AG09309 (cell line): Measurements from ENCODE around the gene DNAH10.
"Not testable (repeated sequence)": the region's sequence is repeated elsewhere in the genome, so short reads cannot be mapped to it uniquely, and the experiment has no call there.

Experiments used
- DNase-seq: peaks from one replicate; pipeline ENCODE4 v3.0.0-alpha.2; 2010; ENCODE audit warnings: low read depth
- H3K4me3 ChIP-seq: 2 replicates; pipeline ENCODE4 v1.5.1; 2011; ENCODE audit warnings: mild to moderate bottlenecking, low read depth, low read length, moderate library complexity; ENCODE audit not compliant: control insufficient read depth
- TF ChIP-seq, protein P1 (sequence below): IDR thresholded peaks from 2 replicates; pipeline ENCODE4 v1.5.1; 2011; ENCODE audit warnings: mild to moderate bottlenecking, low read depth, low read length, inconsistent platforms; ENCODE audit not compliant: insufficient read depth, control insufficient read depth; ENCODE audit errors: missing control alignments

Gene DNAH10

DNA sequence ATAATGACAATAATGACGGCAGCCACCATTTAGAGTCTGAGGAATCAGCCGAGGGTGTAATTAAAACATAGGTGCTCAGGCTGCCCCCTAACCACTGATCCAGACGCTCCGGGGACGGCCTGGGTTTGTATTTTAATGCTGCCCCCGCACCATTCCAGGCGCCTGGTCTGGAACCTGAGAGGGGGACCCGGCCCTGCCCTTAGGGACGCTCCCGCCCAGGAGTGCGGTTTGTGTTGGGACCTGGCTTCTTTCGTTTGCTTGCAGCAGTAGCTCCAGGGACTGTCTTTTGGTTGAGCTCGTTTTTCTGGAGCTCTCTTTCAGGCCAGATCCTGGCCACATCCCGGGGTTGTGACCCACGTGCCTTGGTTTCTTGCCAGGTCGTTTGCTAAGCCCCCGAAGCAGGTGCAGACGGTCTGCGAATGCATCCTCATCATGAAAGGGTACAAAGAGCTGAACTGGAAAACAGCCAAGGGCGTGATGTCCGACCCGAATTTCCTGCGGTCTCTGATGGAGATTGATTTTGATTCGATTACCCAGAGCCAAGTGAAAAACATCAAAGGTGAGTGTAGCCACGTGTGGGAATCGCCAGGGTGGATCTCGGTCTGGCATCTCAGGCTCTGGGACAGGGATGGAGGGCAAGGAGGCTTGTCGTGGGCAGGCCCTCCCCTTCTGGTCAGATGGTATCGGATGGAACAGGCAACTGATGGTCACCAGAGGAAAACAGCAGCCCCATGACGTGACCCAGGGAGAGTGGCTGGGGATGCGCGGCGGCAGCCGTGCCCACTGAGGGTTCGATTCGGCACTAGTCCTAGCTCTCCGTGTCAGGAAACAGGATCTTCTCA is 147.0 kb downstream of the DNAH10 start:
- DNase-seq: no peak
- TF ChIP-seq, protein P1, sequence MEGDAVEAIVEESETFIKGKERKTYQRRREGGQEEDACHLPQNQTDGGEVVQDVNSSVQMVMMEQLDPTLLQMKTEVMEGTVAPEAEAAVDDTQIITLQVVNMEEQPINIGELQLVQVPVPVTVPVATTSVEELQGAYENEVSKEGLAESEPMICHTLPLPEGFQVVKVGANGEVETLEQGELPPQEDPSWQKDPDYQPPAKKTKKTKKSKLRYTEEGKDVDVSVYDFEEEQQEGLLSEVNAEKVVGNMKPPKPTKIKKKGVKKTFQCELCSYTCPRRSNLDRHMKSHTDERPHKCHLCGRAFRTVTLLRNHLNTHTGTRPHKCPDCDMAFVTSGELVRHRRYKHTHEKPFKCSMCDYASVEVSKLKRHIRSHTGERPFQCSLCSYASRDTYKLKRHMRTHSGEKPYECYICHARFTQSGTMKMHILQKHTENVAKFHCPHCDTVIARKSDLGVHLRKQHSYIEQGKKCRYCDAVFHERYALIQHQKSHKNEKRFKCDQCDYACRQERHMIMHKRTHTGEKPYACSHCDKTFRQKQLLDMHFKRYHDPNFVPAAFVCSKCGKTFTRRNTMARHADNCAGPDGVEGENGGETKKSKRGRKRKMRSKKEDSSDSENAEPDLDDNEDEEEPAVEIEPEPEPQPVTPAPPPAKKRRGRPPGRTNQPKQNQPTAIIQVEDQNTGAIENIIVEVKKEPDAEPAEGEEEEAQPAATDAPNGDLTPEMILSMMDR: no peak
- no peak overlapping the region for H3K4me3 ChIP-seq

DNA sequence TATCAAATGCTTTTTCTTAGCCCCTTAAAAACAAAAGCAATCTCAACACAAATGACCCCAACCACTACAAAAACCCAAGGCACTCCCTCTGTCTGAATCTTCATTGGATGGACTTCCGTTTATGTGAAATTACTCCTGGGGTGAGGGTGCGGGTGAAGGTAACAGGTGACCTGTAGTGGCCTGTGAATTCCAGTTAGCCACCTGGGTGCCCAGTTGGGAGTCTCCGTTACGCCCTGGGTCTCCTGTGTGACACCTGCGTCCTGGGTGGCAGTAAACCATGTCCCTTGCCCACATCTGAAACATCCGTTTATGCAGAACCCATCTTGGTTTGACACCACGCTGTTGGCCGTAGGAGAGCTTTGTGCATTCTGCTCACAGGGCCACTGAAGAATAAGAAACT is 148.0 kb downstream of the DNAH10 start:
- TF ChIP-seq, protein P1: no peak
- no peak overlapping the region for H3K4me3 ChIP-seq
- DNase-seq: no peak

DNA sequence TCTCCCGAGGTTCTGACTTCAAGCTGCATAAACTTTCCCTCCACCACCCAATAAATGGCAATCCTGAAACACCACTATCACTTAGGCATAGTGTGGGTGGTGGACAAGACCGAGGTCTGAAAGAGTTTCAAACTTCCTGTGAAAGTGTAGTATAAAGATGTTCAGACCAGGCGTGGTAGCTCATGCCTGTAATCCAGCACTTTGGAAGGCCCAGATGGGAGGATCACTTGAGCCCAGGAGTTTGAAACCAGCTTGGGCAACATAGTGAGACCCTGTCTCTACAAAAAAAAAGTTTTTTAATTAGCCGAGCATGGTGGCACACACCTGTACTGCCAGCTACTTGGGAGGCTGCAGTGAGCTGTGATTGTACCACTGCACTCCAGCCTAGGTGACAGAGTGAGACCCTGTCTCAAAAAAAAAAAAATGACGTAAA is 148.7 kb downstream of the DNAH10 start:
- DNase-seq: no peak
- no peak overlapping the region for H3K4me3 ChIP-seq
- TF ChIP-seq, protein P1: no peak

DNA sequence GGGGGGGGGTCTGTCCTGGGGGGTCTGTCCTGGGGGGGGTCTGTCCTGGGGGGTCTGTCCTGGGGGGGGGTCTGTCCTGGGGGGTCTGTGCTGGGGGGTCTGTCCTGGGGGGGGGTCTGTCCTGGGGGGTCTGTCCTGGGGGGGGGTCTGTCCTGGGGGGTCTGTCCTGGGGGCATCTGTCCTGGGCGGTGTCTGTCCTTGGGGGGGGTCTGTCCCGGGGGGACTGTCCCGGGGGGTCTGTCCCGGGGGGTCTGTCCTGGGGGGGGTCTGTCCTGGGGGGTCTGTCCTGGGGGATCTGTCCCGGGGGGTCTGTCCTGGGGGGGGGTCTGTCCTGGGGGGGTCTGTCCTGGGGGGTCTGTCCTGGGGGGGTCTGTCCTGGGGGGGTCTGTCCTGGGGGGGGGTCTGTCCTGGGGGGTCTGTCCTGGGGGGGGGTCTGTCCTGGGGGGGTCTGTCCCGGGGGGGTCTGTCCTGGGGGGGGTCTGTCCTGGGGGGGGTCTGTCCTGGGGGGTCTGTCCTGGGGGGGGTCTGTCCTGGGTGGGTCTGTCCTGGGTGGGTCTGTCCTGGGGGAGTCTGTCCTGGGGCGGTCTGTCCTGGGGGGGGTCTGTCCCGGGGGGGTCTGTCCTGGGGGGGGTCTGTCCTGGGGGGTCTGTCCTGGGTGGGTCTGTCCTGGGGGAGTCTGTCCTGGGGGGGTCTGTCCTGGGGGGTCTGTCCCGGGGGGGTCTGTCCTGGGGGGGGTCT is 149.7 kb downstream of the DNAH10 start:
- not testable (repeated sequence) for H3K4me3 ChIP-seq, DNase-seq

DNA sequence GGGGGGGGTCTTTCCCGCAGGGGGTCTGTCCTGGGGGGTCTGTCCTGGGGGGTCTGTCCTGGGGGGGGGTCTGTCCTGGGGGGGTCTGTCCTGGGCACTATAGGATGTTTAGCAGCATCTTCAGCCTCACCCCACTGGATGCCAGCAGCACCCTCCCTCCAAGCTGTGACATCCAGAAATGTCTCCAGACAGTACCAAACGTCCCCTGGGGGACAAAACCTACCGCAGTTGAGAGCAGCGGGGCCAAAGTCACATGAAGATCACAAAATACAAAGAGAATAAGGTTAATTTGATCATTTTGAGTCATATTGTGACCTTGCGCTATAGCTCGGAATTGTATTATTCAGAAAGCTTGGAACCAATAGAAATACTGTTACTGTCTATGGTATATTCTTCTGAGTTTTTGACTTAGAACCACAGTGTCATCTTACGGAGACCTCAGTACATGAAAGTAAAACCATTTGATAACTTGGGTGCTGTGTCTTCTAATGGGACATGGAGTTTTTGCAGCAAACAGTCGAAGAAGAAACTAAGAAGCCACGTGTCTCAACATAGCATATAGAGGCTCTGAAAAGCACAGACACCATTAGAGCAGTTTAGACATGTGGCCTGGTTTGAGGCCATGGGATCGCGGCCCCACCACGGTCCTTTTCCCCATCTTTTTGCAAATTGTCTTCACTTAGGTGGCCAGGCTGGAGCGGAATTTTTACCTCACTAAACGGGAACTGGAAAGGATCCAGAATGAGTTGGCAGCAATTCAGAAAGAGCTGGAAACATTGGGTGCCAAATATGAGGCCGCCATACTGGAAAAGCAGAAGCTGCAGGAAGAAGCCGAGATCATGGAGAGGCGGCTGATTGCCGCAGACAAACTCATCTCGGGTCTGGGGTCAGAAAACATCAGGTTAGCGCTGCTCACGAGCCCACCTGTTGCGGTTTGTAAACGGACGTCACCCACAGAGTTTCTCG is 150.6 kb downstream of the DNAH10 start:
- DNase-seq: no peak
- TF ChIP-seq, protein P1: no peak

DNA sequence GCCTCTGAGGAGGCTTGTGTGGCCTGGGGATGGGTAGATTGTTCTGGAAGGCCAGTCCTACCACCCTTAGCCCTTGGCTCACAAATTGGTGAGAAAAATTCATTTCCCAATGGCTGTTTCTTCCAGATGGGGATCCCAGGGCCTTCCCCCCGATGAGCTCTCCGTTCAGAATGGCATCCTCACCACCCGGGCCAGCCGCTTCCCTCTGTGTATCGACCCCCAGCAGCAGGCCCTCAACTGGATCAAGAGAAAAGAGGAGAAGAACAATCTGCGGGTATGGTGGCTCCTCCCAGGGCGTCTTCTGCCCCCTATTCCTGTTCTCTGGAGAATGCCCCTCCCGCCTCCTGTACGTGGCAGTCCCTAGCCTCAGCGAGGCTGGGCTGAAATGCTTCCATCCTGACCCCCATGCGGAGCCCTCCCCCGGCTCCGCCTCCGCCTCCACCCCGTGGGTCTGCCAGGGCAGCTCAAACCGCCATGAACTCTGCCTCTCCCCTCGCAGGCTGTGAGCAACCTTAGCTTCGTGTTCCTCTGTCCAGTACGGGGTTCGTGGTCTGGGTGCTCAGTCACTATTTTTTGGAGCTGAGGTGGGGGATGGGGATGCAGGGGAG is 152.7 kb downstream of the DNAH10 start:
- H3K4me3 ChIP-seq: no peak overlapping the region
- TF ChIP-seq, protein P1: no peak
- no peak for DNase-seq

More for the DNA sequence above, 150.6 kb downstream of the DNAH10 start:
- no peak overlapping the region for H3K4me3 ChIP-seq
